Measurements from ENCODE around the gene SGIP1.

Gene SGIP1

DNA sequence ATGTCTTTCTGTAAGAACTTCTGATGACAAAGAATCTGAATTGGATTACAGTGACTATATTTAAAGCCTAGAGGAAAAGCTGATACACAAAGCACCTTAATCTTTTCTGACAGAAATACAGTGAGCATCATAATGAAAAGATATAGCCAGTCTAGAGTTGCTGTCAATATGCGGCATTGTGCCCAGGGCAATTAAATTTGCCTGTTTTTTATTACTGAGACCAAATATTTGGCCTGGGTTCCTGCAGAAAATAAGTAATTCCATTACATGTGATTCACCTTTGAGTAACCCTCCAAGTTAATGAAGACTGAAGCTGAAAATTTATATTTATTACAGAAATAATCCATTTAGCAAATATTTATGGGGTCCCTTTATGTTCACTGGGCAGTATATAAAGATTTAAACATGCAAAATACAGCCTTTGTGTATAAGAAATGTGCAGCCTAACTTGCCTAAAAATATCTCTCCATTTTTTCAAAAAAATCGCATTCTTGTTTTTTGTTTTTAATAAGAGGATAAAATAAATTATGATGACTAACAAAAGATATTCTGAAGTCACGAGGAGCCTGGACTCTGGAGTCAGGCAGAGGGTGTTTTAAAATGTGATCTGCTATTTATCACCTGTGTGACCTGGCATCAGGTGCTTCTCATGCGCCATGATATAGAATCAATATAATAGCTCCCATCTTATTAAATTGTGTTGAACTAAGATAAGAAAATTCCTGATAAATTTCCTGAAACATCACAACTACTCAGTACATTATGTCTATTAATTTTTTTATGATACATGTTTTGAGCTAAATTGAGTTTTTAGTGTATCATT is 83.6 kb downstream of the SGIP1 start:
- no peak for DNase-seq

DNA sequence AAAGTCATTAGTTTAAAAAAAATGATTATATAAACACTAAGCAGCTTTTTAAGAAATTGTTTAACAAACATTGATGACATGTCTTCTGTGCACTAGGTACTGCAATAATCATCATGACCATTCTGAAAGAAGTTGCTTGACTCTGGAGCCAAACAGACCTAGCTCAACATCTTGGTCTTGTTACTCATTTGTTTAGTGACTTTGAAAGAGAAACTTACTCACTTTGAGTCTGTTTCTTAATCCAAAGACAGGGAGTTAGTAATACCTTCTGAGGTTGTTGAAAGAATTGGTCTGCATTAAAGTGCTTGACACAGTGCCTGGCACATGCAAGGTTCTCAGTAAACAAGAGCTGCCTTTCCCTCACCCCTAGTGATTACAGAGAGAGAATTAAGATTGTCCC is 84.4 kb downstream of the SGIP1 start:
- no peak for DNase-seq

DNA sequence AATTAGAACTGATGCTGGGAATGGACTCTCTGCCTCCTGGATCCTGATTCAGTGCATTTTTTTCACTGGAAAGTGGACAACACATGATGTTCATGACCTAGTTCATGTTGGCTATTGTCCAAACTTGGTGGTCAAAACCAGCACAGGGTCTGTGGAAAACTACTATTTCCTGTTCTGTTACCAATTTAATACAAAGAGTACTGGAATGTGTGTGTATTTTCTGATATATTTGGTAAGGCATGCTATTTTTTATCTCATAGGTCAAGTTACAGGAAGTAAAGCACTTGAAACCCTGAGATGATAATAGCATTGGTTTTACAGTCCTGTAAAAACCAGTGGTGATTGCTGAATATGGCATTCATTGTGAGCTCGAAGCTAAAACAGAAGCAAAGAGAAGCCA is 89.9 kb downstream of the SGIP1 start:
- DNase-seq, result no peak

DNA sequence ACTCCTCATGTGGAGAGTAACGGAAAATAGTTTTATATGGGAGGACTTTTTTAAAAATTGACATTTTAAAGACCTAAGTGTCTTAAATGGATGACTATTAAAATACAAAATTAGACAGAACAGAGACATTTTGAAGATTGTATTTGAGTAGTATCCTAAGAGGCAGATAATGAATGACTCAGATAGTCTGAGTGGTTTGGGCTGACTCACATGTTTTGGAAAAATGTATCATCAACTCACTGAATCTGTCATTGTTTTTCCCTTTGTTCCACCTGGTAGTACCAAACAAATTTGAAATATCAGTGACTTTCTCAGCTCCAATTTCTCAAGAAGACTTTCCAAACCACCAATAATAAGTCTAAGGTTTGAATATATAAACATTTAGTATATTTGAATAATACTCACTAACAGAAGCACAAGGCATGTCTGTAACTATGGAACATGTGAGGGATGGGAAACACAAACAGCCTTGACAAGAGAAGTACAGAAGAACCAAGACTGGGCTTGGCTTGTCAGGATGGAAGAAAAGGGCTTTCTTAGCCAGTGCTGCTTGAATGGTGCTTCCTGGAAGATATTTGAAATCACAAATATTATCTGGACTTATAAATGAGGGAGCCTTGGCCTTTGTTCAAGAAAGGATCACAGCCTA is 90.6 kb downstream of the SGIP1 start:
- no peak for DNase-seq

DNA sequence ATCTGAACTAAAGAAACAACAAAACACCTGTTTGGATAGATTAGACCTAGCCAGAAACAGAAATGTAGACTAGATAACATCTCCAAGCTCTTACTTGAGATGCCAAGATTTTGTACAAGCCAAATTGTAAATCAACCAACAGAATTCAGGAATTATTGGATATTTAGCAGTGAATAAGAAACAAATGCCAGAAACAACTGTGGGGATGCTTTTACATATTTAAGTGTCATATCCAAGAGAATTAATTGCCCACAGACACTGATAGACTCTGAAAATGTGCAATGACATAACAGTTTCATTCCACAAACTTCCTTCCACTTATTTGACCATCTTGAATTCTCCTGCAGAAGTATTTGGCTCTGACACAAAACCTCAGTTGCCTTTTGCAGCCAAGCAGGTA is 92.3 kb downstream of the SGIP1 start:
- no peak for DNase-seq

DNA sequence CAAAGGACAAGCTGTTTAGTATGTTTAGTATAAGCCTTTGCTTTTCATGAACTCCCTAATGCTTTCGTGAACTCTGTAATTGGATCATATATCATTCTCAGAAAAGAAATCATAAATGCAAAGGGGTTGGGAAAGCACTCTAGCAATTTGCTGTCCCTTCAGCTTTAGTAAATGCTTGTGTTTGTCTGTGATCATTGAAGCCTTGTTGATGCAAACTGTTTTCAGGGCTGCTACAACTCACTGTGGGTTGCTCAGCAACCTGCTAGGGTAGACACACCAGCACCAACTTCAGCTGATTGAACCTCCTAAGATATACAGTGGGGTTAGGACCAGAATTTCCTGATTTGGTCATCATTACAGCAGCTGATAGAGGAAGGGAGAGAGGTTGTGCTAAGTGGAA is 95.0 kb downstream of the SGIP1 start:
- DNase-seq, result no peak

DNA sequence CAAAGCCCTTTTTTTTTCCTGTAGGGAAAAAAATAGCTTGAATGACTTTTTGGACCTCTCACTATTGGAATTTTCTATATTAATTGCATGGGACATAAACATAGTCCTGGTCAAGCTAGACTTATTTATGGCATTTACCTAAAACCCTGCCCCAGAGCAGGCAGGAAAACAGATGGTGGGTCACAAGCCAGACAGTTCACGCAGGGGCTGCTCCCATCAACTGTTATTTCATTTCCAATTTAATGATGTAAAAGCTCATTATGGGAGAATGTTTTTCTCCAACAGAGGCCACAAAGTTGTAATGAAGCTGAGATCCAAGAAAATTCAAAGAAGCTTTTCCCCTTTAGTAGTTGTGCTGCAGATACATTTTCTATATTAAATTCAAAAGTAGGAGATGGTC is 99.2 kb downstream of the SGIP1 start:
- DNase-seq, result no peak

DNA sequence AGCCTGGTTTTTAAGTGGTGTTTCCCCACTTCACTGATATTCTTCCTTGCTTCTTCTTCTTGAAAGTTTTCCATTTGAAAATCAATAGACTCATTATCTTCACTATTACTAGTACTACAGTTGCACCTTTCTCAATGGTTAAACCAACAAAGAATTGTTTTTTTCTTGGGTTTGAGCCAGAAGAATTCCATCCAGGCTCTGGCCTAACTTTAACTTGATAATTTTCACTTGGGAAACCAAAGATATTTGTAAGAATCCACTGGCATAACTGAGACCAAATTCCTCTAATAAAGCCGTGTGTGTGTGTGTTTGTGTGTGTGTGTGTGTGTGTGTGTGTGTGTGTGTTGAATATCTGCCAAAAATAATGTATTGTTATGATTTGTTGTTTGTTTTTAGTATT is 103.2 kb downstream of the SGIP1 start:
- no peak for DNase-seq

DNA sequence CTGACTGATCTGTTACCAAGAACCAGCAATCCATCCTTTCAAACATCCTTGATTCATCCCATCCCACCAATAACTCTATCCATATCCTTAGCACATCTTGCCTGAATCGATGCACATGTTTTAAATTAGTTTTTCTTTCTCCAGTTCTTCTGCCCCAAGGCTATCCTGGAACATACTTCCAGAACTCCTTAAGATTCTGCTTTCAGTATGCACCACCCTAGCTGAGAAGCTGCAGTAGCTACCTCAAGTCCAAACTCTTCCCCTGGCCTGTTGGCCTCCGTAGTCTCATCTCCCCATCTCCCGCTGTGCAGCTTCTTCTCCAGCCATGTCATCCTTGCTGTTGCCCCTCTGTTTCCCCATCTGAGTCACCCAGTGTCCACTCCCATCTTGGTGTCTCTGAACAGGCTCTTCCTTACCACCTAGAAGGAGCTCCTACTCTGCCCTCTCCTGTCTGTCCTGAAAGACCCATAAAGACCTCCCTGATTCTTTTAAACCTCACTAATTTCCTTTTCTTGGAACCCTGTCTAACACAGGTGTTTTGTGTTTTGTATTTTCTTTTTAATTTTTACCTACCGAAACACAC is 108.0 kb downstream of the SGIP1 start:
- DNase-seq, result no peak

DNA sequence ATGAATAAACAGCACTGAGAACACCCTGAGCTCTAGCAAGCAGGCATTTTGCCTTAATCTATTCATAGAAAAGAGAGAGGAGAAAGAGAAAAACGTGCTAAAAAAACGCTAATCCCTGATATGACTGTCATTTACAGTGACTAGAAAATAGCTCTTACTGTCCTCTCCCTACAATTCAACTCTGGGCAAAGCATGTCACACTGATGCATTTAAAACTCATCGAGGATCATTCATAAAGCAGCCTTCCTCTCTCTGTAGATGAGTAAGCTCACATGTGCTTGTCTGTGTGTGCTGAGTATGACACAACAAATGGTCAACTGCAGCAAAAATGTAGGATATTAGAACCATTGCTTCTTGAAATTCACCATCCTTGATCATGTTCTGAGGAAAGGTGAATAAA is 109.0 kb downstream of the SGIP1 start:
- no peak for DNase-seq

DNA sequence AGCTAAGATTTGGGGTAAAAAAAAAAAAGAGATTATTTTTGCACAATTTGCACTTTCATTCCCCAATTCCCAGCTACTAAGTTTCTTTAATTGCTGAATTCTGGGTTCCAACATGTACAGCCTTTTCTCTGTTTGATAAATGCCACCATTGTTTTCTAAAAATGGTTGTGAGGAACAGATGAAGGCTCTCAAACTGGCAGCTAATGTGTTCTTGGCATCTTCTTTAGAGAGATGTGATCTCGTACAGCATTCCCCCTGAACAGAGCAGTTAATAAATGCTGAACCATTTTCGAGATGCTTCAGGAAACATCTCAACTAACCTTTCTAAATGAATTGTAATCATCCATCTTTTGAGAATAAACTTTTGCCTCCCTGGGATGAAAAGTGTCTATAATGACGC is 110.4 kb downstream of the SGIP1 start:
- no peak for DNase-seq

DNA sequence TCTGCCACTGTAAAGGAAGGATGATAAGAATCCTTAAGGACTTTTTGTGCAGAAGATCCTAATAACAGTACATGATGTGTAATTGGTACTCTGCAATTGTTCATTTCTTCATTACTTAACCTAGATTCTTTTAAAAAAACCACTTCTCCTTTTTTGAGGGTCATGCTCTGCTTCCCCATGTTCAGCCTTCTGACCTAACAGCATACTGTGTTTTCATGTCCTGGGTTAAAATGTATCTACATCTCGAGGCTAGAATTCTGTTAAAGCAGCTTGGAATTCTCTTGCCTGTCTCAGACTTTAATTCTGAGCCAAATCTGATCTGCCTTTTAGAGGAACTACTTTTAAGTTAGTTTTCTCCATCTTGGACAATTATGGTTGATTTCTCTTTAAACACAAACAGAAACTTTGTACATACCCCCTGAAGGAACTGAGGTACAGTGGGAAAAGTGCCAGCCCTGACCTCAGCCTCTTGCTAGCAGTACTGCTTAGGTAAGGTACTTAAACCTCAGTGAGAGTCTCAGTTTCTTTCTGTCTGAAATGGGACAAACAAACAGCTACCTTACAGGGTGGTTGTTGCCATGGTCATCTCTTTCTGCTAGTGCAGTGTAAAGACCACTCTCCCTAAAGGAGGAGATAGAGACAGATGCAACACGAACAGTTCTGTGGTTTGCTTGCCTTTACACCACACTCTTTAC is 115.1 kb downstream of the SGIP1 start:
- DNase-seq, result no peak

DNA sequence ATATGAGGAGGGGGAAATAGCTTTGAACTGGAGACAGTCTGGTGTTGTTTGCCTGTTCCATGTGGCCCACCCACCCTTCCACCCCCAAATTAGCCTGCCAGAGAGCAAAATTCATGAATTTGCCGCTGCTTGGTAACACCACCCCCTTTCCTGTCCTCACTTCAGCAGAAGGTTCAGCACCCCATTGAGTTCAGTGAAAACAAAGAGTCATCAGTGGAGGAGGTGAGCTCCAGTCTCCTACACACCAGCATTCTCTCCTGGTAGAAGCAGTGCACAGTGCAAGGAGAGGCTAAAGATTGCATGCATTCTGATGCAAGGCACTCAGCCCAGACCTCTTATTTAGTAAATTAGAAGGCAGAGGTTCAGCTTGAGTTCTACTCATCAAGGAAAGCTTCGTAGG is 118.6 kb downstream of the SGIP1 start:
- no peak for DNase-seq

DNA sequence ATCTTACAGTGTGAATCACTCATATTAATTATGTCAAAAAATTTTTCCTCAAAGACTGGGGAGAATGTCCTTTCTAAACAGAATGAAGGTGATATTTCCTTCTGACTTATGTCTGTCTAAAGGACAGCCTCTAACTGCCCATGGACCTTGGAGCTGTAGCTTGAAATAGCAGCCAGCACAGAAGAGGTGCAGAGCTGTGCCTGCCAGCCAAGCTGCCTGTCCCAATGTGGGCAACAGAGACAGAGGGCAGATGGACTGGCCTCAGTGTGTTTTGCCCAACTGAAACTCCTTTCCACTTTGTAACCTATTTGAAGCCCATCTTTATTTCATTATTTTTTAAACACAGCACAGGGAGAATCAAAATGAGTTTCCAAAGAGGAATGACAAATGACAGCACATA is 120.7 kb downstream of the SGIP1 start:
- DNase-seq, result no peak

DNA sequence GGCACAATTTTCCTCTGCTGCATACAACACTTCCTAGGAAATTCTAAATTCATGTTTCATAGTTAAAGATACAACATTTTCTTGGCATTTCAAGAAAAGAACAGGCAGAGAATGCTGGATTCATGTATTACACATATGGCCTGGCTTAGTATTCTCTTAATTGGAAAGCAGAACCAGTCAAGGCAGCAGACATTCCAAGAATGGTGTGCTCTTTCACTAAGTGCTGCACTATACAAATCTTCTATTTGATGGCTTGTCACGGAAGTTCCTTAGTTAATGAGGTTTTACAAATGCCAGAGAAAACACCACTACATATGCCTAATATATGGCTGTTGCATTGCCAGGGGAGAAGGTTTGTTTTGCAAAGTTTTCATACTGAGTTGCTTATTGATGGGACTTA is 137.5 kb downstream of the SGIP1 start:
- no peak for DNase-seq

DNA sequence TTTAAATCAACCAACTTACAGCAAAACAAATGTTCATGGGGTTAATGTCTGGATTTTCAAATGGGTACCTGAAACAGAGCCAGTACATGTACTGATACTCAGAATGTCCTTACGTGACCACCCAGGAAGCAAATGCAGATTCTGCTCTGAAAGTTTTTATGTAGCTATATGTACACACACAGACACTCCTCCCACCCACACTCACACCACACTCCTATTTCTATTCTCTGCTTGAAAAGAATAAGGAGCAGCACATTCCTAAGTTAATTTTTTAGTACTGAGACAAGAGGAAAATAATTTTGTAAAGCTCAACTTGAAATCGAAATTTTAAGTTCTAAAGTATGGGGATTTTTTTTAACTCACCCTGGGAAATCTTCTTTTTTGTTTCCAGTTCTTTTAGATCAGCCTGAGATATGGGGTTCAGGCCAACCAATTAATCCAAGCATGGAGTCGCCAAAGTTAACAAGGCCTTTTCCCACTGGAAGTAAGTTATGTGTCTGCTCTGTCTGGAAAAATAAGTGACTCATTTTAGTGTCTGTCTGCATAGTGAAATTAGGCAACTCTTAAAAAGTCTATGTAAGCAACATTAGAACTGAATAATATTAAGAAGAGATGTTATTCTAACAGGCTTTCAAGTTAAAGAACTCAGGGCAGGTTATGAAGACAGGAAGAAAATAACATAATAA is 142.8 kb downstream of the SGIP1 start:
- DNase-seq, result no peak

DNA sequence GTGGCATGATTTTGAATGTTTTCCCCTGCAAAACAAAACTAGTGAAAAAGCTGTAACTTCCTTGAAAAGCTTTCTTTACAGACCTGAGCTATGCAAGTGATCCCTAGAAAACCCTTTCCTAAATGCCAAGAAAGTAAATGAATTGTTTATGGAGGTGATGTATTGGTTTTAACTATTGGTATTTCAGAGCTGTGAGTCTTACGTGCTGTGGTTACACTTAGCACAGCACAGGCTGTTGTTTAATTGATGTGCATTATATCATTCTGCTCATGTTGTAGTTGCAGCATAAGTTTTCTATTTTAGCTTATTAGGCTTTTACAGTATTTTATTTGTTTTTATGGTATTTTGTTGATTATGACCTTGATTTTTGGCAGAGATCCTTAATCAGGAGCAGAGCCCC is 144.2 kb downstream of the SGIP1 start:
- no peak for DNase-seq

DNA sequence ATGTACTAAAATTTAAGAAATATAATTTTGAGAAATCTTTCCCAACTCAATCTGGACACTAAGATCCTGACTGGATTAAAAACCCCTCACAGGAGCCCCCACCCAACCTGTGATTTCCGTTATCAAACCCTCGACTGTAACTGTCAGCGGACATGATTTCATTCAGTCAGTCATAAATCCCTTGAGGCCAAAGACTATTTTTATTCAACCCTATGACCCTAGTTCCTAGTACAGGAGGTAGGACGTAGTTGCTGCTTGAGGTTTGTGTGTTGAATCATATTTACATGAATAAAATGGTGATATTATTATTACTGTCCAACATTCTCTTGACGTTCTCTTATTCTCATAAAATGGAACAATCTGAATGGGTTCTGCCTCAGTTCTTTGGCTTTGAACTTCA is 145.2 kb downstream of the SGIP1 start:
- DNase-seq, result no peak

DNA sequence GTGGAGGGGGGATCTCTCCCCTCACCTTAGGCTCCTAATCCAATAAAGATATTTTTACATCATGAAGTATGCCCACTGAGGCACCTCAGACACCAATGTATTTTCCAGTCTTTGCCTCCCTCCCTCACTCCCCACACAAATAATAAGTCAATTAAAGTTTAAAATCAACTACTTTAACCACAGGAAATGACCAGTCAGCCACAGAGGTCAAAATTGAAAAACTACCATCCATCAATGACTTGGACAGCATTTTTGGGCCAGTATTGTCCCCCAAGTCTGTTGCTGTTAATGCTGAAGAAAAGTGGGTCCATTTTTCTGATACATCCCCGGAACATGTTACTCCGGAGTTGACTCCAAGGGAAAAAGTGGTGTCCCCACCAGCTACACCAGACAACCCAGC is 147.7 kb downstream of the SGIP1 start:
- DNase-seq, result no peak

DNA sequence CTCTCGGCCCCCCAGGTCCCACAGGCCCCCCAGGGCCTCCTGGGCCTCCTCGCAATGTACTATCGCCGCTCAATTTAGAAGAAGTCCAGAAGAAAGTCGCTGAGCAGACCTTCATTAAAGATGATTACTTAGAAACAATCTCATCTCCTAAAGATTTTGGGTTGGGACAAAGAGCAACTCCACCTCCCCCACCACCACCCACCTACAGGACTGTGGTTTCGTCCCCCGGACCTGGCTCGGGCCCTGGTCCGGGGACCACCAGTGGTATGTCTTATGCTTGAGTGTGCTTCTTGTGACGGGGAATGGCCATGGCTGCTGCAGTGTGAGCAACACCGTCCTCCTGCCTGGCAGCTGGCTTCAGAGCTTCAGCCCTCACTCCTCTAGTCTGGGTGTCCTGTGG is 148.2 kb downstream of the SGIP1 start:
- DNase-seq, result no peak

DNA sequence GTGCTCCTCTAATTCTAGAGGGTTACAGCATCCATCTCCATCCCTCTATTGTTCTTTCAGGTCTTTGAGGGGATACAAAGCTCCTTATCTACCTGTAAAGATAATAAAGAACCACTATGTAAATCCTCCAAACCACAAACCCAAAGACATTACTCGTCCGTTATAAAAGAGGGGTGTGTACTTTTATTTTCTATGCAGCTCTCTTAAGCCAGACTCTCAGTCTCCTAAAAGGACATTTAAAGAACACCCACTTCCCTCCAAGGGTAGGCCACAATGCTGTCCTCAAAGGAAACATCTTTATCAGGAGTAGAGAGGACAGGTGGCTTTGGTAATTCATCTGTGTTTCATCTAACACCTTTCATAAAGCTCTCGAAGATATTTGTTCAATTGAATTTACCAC is 150.4 kb downstream of the SGIP1 start:
- no peak for DNase-seq

DNA sequence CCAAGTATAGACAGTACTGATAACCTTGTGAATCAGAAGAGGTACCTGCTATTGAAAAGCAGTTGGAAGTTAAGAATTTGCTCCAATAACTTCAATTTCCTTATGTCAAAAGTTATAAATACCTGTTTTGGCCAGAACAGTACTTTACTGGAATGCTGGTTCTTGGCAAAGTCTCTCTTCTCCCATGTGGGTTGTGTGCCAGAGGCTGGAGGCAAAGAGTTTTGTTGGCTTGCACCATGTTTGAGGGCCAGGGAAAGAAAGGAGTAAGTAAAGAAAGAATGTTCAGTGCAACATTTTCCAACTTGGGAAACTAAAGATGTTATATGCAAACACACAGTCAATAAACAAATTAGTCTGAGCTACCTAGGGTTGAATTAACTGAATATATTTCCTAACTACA is 151.3 kb downstream of the SGIP1 start:
- no peak for DNase-seq

DNA sequence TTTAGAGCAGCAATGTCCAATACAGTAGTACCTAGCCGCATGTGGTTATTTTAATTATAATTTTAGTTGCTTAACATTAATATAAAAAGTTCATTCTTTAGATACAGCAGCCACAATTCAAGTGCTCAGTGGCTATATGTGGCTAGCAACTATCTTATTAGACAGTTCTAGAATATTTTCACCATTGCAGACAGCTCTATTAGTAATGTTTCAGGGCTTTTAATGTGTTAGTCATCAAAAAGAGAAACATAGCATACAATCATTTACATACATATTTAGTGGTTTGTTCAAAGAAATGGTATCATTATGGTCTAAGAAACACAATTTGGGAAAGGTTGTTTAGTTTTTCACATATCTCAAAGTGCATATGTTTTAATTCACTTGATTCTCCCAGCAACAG is 151.7 kb downstream of the SGIP1 start:
- no peak for DNase-seq

Data from DMS 273 treated with DMSO at 0.1 percent for 48 hours (cell line).